T follicular helper cell (primary cell): ENCODE results near the gene NUDT3.
"Not testable (repeated sequence)": the region's sequence is repeated elsewhere in the genome, so short reads cannot be mapped to it uniquely, and the experiment has no call there.

Experiments
- DNase-seq: peaks from one replicate; pipeline ENCODE4 v3.0.0-alpha.2; 2020; ENCODE audit warnings: low read depth

Gene NUDT3

GRCh38 chr6:34370361-34370760, 22.1 kb downstream of the NUDT3 start:
- no peak for DNase-seq

- no peak for DNase-seq
These were observed 23.1 kb downstream of the NUDT3 start for GRCh38 chr6:34369385-34369784.

- no peak for DNase-seq
These were observed 25.9 kb downstream of the NUDT3 start for GRCh38 chr6:34366639-34366921.

- not testable (repeated sequence) for DNase-seq
These were observed 26.5 kb downstream of the NUDT3 start for GRCh38 chr6:34365781-34366638.

- DNase-seq = not testable (repeated sequence)
These were observed 28.8 kb downstream of the NUDT3 start for GRCh38 chr6:34363681-34364075.

GRCh38 chr6:34362909-34363680, 29.4 kb downstream of the NUDT3 start:
- DNase-seq = no peak

- no peak for DNase-seq
These were observed 30.3 kb downstream of the NUDT3 start for GRCh38 chr6:34362176-34362575.

GRCh38 chr6:34360556-34360955, 31.9 kb downstream of the NUDT3 start:
- no peak for DNase-seq

- no peak for DNase-seq
These were observed 32.9 kb downstream of the NUDT3 start for GRCh38 chr6:34359418-34360158.

- DNase-seq = no peak
These were observed 34.0 kb downstream of the NUDT3 start for GRCh38 chr6:34358389-34358905.

- no peak for DNase-seq
These were observed 34.5 kb downstream of the NUDT3 start for GRCh38 chr6:34357937-34358336.

GRCh38 chr6:34355889-34356288, 36.6 kb downstream of the NUDT3 start:
- DNase-seq = no peak

- not testable (repeated sequence) for DNase-seq
These were observed 38.2 kb downstream of the NUDT3 start for GRCh38 chr6:34354230-34354629.

- not testable (repeated sequence) for DNase-seq
These were observed 38.9 kb downstream of the NUDT3 start for GRCh38 chr6:34353530-34353929.

GRCh38 chr6:34352305-34352937, 40.0 kb downstream of the NUDT3 start:
- no peak for DNase-seq

- DNase-seq = no peak
These were observed 41.6 kb downstream of the NUDT3 start for GRCh38 chr6:34350934-34351217.

GRCh38 chr6:34350137-34350933, 42.1 kb downstream of the NUDT3 start:
- no peak for DNase-seq

GRCh38 chr6:34349211-34349610, 43.3 kb downstream of the NUDT3 start:
- DNase-seq = no peak

- no peak for DNase-seq
These were observed 45.2 kb downstream of the NUDT3 start for GRCh38 chr6:34347303-34347702.

- DNase-seq = no peak
These were observed 46.0 kb downstream of the NUDT3 start for GRCh38 chr6:34346175-34347119.
